ENCODE data around the gene PRIM1.
A peak's percentile ranks its signal among the peaks of the same experiment; 100 is the strongest.
"Not testable (repeated sequence)": the region's sequence is repeated elsewhere in the genome, so short reads cannot be mapped to it uniquely, and the experiment has no call there.

PRIM1 gene

DNA sequence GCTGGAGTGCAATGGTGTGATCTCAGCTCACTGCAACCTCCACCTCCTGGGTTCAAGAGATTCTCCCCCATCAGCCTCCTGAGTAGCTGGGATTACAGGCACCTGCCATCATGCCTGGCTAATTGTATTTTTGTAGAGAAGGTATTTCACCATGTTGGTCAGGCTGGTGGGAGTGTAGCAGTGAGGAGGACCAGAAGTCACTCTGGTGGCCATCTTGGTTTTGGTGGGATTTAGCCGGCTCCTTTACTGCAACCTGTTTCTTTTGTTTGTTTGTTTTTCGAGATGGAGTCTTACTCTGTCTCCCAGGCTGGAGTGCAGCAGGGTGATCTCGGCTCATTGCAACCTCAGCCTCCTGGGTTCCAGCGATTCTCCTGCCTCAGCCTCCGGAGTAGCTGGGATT is 47.6 kb downstream of the PRIM1 start:
- H3K9me3 ChIP-seq (ENCODE audit: control insufficient read depth, insufficient read depth, low read length): not testable (repeated sequence)

DNA sequence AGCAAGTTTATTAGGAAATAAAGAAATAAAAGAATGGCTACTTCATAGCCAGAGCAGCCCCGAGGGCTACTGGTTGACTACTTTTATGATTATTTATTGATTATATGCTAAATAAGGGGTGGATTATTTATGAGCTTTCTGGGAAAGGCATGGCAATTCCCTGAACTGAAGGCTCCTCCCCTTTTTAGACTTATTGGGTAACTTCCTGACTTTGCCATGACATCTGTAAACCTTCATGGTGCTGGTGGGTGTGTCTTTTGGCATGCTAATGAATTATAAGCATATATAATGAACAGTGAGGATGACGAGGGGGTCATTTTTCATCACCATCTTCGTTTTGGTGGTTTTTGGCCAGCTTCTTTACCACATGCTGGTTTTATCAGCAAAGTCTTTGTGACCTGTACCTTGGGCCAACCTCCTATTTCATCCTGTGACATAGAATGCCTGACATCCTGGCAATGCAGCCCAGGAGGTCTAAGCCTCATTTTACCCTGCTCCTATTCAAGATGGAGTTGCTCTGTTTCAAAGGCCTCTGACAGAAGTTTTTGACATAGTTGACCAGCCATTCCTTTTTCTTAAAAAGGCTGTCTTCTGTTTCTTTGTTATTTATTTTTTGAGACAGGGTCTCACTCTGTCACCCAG is 53.0 kb downstream of the PRIM1 start:
- H3K9me3 ChIP-seq (ENCODE audit: control insufficient read depth, insufficient read depth, low read length): no peaks in the 10 kb centered on the region
- H3K27ac ChIP-seq (ENCODE audit: low read length): no peak overlapping the region
- H3K27me3 ChIP-seq (ENCODE audit: control insufficient read depth, insufficient read depth, low read length): no peaks in the 10 kb centered on the region
- no peak overlapping the region for H3K4me3 ChIP-seq (ENCODE audit: low read length)
- no CpG with 5 or more reads among the region's 3 CpGs for whole genome bisulfite sequencing (ENCODE audit: insufficient coverage, insufficient read length)
- DNase-seq (ENCODE audit: low read depth, low spot score): no peak
- H3K4me1 ChIP-seq (ENCODE audit: control insufficient read depth, insufficient read depth, low read length): no peaks in the 10 kb centered on the region
- no peaks in the 10 kb centered on the region for H3K36me3 ChIP-seq (ENCODE audit: control insufficient read depth, insufficient read depth, low read length)

More for the DNA sequence above, 47.6 kb downstream of the PRIM1 start:
- no CpG with 5 or more reads among the region's 5 CpGs for WGBS (ENCODE audit: insufficient coverage, insufficient read length)
- not testable (repeated sequence) for H3K27ac ChIP-seq (ENCODE audit: low read length); H3K4me1 ChIP-seq (ENCODE audit: control insufficient read depth, insufficient read depth, low read length); H3K36me3 ChIP-seq (ENCODE audit: control insufficient read depth, insufficient read depth, low read length); DNase-seq (ENCODE audit: low read depth, low spot score); H3K27me3 ChIP-seq (ENCODE audit: control insufficient read depth, insufficient read depth, low read length); H3K4me3 ChIP-seq (ENCODE audit: low read length)

DNA sequence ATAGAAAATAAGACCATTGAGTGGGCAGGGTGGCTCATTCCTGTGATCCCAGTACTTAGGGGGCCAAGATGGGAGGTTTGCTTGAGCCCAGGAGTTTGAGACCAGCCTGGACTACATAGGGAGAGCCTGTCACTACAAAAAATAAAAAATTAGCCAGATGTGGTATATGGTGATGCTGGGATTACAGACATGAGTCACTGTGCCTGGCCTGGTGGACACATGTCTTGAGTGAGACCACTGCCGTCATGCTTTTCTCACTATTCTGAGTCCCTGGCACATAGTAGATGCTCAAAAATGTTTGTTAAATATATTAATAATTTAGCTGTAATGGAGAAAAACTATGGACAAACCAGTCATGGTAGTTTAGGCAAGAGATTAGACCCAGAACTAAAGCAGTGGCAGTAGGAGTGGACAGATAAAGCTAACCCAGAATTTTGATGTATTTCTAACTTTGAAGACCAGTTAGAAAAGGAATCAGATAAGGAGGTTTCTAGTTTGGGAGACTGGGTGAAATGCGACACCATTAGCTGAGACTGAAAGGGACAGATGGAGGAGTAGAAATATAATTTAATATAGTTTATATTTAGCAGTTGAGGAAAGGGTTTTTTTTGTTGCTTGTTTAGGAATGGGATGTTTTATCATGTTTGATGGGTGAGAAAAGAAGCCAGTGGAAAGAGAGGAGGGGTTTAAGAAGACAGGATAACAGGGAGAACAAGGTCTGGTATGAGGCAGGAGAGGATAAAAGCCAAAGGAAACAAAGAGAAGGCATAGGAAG is 56.6 kb downstream of the PRIM1 start:
- no peaks in the 10 kb centered on the region for H3K36me3 ChIP-seq (ENCODE audit: control insufficient read depth, insufficient read depth, low read length)
- H3K4me3 ChIP-seq (ENCODE audit: low read length): no peak overlapping the region
- H3K4me1 ChIP-seq (ENCODE audit: control insufficient read depth, insufficient read depth, low read length): no peaks in the 10 kb centered on the region
- WGBS (ENCODE audit: insufficient coverage, insufficient read length): no CpG with 5 or more reads among the region's 2 CpGs
- H3K9me3 ChIP-seq (ENCODE audit: control insufficient read depth, insufficient read depth, low read length): no peaks in the 10 kb centered on the region
- H3K27ac ChIP-seq (ENCODE audit: low read length): no peak overlapping the region
- no peaks in the 10 kb centered on the region for H3K27me3 ChIP-seq (ENCODE audit: control insufficient read depth, insufficient read depth, low read length)
- no peak for DNase-seq (ENCODE audit: low read depth, low spot score)

DNA sequence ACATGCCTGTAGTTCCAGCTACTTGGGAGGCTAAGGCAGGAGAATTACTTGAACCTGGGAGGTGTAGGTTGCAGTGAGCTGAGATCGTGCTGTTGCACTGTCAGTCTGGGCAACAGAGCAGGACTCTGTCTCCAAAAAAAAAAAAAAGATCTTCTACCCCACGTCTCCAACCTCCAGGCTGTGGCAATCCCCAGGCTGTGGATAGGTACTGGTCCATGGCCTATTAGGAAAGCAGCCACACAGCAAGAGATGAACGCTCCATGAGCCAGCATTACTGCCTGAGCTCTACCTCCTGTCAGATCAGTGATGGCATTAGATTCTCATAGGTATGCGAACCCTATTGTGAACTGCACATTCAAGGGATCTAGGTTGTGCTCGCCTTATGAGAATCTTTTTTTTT is 58.0 kb downstream of the PRIM1 start:
- Histone ChIP-seq H3K4me1 (ENCODE audit: control insufficient read depth, insufficient read depth, low read length) (no peaks in the 10 kb centered on the region), H3K27me3 (ENCODE audit: control insufficient read depth, insufficient read depth, low read length) (no peaks in the 10 kb centered on the region), H3K4me3 (ENCODE audit: low read length) (no peak overlapping the region), H3K36me3 (ENCODE audit: control insufficient read depth, insufficient read depth, low read length) (no peaks in the 10 kb centered on the region), H3K9me3 (ENCODE audit: control insufficient read depth, insufficient read depth, low read length) (no peaks in the 10 kb centered on the region), H3K27ac (ENCODE audit: low read length) (no peak overlapping the region)
- no CpG with 5 or more reads among the region's 5 CpGs for WGBS (ENCODE audit: insufficient coverage, insufficient read length)
- no peak for DNase-seq (ENCODE audit: low read depth, low spot score)

DNA sequence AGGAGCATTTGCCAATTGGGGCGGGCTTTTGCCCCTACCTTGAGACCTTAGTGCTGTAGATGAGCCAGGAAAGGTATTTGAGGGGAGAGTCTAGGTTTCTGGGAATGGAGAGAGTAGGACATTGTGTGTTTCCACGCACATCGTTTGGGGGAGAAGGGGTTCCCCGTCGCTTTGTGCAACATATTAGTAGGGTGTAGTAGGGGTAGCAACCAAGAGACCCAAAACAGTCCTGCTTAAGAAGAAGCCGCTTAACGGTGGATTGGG is 63.3 kb downstream of the PRIM1 start:
- Histone ChIP-seq H3K9me3 (ENCODE audit: control insufficient read depth, insufficient read depth, low read length) (no peaks in the 10 kb centered on the region), H3K4me1 (ENCODE audit: control insufficient read depth, insufficient read depth, low read length) (no peaks in the 10 kb centered on the region), H3K36me3 (ENCODE audit: control insufficient read depth, insufficient read depth, low read length) (no peaks in the 10 kb centered on the region), H3K27ac (ENCODE audit: low read length) (peak overlapping the region; percentile 56), H3K27me3 (ENCODE audit: control insufficient read depth, insufficient read depth, low read length) (no peaks in the 10 kb centered on the region), H3K4me3 (ENCODE audit: low read length) (peak overlapping the region; percentile 31; the same call in 1 of the 2 replicates)
- DNase-seq (ENCODE audit: low read depth, low spot score): no peak
- WGBS (ENCODE audit: insufficient coverage, insufficient read length): no CpG with 5 or more reads among the region's 7 CpGs

DNA sequence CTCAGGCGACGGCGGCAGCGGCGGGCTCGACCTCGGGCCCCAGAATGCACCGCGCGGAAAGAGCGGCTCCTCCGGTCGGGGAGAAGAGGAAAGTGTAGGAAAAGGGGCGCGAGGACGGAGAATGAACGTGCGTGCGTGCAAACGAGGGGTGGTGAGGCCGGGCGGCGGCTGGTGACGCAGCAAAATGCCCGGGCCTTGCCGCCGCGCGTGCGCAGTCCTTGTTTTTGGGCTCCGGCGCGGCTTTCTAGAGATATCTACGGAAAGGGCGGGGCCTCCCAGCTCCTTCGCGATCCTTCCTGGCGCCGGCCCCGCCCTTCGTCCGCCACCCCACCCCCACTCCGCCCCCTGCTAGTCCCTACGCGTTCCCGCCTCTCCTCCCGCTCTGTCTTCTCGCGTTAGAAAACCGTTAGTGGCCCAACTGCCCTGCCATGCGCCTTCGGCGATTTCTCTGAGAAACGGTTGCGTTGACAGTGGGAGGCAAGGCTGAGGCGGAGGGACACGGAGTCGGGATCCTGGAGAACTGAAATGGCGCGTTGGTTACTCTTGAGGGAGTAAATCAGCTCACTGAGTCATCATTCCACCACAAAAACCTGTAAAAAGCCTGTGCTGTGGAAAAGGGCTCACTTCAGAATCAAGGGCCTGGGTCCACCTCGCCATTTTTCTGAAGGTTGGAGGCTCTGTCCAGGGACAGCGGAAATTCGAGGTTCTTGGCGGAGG is 63.8 kb downstream of the PRIM1 start, which contains the start of gene PTGES3:
Gene PTGES3 (minus strand): TSS at position 156 of the 717 bp plus-strand sequence. CDS start 285 bp downstream, outside the sequence.
- no CpG with 5 or more reads among the region's 64 CpGs for WGBS (ENCODE audit: insufficient coverage, insufficient read length)
- no peaks in the 10 kb centered on the region for H3K4me1 ChIP-seq (ENCODE audit: control insufficient read depth, insufficient read depth, low read length)
- H3K9me3 ChIP-seq (ENCODE audit: control insufficient read depth, insufficient read depth, low read length): no peaks in the 10 kb centered on the region
- peak; percentile 90 for DNase-seq (ENCODE audit: low read depth, low spot score)
- peak within 1 kb of the TSS; percentile 56 for H3K27ac ChIP-seq (ENCODE audit: low read length)
- no peaks in the 10 kb centered on the region for H3K36me3 ChIP-seq (ENCODE audit: control insufficient read depth, insufficient read depth, low read length)
- H3K4me3 ChIP-seq (ENCODE audit: low read length): peak within 1 kb of the TSS; percentile 86
- H3K27me3 ChIP-seq (ENCODE audit: control insufficient read depth, insufficient read depth, low read length): no peaks in the 10 kb centered on the region

DNA sequence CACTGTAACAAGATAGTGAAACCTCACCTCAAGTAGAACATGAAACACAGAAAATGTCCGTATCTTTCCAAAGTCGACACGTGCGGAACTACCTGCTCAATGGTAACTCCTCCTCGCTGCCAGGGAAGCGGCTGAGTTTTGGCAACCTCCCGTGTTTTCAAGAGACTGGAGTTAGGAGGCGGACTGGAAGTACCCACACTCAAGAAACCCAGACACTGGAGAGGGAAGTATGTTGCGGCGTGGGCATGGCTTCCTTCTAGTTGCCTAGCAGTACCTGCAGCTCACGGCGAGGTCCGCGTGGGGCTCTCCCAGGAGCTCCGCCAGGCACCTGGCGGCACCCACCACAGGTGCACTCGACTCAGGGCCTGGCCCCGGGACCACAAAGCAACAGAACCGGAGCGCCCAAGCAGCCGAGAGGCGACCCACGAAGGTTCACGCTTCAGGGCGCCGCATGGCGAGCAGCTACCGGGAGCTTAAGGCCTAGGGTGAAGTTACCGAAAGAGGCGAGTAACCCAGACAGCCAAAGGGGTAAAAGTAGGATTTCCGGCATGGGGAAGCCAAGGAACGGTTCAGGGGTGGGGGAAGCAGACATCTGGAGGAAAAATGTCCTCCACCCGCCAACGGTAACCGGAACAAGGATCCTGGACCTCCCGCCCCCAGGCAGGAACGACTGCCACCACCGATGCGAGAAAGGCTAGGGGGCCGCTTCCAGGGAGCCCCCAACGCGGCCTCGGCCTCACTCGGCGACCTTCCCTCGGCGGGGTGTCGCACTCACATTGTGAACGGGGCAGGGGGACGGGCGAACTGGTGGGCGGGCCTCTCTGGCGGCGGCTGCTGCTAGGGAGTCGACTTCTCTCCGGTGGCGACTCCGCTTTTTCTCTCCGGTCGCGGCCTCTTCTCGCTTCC is 64.6 kb downstream of the PRIM1 start:
- H3K9me3 ChIP-seq (ENCODE audit: control insufficient read depth, insufficient read depth, low read length): no peaks in the 10 kb centered on the region
- DNase-seq (ENCODE audit: low read depth, low spot score): no peak
- H3K4me1 ChIP-seq (ENCODE audit: control insufficient read depth, insufficient read depth, low read length): no peaks in the 10 kb centered on the region
- no CpG with 5 or more reads among the region's 62 CpGs for WGBS (ENCODE audit: insufficient coverage, insufficient read length)
- peak overlapping the region; percentile 2 for H3K27ac ChIP-seq (ENCODE audit: low read length)
- H3K4me3 ChIP-seq (ENCODE audit: low read length): peak overlapping the region; percentile 86
- H3K36me3 ChIP-seq (ENCODE audit: control insufficient read depth, insufficient read depth, low read length): no peaks in the 10 kb centered on the region
- no peaks in the 10 kb centered on the region for H3K27me3 ChIP-seq (ENCODE audit: control insufficient read depth, insufficient read depth, low read length)

DNA sequence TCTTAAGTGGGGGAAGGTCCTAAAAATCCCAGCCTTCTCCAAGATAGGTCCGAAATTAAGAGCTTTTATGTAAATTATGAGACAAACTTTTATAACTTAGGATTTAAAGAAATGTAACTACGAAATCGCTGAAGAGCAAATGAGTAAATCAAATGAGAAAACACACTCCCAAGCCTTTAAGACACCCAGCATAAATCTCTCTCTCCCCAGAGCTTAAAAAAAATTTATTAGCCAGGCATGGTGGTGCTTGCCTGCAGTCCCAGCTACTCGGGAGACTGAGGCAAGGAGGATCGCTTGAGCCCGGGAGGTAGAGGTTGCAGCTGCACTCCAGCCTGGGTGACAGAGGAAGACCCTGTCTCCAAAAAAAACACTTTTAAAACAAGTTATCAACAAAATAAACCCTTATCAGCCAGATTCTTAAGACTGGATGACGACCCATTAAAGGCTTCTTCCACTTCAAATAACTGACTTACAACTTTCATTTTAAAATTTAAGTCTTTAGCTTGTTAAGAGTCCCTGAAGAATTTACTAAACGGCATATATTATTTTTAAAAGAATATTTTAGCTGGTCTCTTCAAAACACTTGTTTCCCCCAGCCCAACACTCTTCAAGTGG is 67.3 kb downstream of the PRIM1 start:
- H3K36me3 ChIP-seq (ENCODE audit: control insufficient read depth, insufficient read depth, low read length): peaks cover 5% of the 10 kb centered on the region; the same call in 1 of the 2 replicates
- WGBS (ENCODE audit: insufficient coverage, insufficient read length): no CpG with 5 or more reads among the region's 8 CpGs
- no peak overlapping the region for H3K4me3 ChIP-seq (ENCODE audit: low read length)
- no peaks in the 10 kb centered on the region for H3K4me1 ChIP-seq (ENCODE audit: control insufficient read depth, insufficient read depth, low read length)
- no peaks in the 10 kb centered on the region for H3K27me3 ChIP-seq (ENCODE audit: control insufficient read depth, insufficient read depth, low read length)
- no peak for DNase-seq (ENCODE audit: low read depth, low spot score)
- H3K27ac ChIP-seq (ENCODE audit: low read length): no peak overlapping the region
- no peaks in the 10 kb centered on the region for H3K9me3 ChIP-seq (ENCODE audit: control insufficient read depth, insufficient read depth, low read length)

DNA sequence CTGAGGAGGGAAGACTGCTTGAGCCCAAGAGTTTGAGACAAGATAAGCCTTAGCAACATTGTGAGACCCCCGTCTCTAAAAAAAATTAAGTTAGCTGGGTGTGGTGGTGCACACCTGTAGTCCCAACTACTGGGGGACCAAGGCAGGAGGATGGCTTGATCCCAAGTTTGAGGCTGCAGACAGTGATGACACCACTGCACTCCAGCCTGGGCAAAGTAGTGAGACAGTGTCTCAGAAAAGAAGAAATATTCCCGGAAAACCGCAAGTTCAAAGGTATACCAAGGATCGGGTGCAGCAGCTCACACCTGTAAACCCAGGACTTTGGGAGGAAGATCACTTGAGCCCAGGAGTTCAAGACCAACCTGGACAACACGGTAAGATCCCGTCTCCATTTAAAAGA is 69.8 kb downstream of the PRIM1 start:
- Histone ChIP-seq H3K4me1 (ENCODE audit: control insufficient read depth, insufficient read depth, low read length) (no peaks in the 10 kb centered on the region), H3K27ac (ENCODE audit: low read length) (no peak overlapping the region), H3K27me3 (ENCODE audit: control insufficient read depth, insufficient read depth, low read length) (no peaks in the 10 kb centered on the region), H3K9me3 (ENCODE audit: control insufficient read depth, insufficient read depth, low read length) (no peaks in the 10 kb centered on the region), H3K36me3 (ENCODE audit: control insufficient read depth, insufficient read depth, low read length) (peaks cover 5% of the 10 kb centered on the region), H3K4me3 (ENCODE audit: low read length) (no peak overlapping the region)
- no peak for DNase-seq (ENCODE audit: low read depth, low spot score)
- WGBS (ENCODE audit: insufficient coverage, insufficient read length): no CpG with 5 or more reads among the region's 6 CpGs

Measured in iPS DF 6.9 (cell line).